Activated CD4-positive, CD25-positive, alpha-beta regulatory T cell (primary cell): ENCODE measurements around the gene CHD9NB.

Experiments used
- DNase-seq, 4 experiments: peaks; one replicate each; lab custom pipeline; 2025; lab: John Stamatoyannopoulos, UW

The CHD9NB gene

DNA sequence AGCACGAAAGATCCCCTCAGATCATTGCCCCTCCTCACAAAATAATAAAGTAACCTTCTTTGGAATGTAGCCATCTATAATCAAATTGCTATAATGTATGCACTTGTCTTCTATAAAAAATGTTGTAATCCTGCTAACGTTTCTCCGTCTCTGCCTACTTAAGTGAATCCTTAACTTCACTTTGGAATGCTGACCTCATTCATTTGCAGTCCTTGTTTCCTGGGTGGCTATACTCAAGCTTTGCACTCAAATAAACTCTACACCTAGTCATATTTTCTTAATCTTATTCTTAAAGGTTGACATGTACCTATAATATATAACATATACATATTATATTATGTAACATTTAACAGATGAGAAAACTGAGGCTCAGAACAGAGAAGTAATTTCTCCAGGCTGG, 22.7 kb downstream of the CHD9NB start:
- no peak for DNase-seq

DNA sequence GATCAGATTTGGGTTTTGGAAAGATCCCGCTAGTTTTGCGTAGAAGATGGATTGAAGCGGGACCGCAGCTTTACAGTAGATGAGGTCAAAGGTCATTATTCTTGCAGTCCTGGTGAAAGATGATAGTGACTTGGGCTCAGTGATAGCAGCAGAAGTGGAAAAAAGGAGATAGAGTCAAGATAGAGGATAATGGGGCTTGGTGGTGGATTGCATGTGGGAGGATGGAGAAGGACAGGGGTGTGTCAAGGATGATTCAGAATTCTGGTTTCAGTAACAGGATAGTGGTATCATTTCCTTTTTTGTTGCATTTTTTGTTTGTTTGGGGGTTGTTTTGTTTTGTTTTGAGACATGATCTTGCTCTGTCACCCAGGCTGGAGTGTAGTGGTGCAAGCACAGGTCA, 28.7 kb downstream of the CHD9NB start:
- no peak for DNase-seq

DNA sequence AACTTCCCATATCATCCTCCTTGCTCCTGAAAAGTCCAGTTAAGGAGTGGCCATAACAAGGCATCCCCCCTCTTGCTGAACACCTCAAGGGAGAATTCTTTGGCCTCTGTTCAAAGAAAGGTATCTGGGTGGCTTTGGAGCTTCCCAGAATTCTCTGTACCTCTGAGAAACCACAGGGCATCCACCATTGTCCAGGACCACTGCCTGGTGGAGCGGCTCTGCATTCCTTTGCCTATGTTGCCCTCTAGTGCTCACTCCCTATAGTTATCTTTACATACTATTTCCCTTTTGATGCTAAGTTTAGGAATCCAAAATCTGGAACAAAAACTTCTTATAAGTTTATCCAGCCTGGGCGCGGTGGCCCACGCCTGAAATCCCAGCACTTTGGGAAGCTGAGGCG, 30.3 kb downstream of the CHD9NB start:
- DNase-seq = no peak

DNA sequence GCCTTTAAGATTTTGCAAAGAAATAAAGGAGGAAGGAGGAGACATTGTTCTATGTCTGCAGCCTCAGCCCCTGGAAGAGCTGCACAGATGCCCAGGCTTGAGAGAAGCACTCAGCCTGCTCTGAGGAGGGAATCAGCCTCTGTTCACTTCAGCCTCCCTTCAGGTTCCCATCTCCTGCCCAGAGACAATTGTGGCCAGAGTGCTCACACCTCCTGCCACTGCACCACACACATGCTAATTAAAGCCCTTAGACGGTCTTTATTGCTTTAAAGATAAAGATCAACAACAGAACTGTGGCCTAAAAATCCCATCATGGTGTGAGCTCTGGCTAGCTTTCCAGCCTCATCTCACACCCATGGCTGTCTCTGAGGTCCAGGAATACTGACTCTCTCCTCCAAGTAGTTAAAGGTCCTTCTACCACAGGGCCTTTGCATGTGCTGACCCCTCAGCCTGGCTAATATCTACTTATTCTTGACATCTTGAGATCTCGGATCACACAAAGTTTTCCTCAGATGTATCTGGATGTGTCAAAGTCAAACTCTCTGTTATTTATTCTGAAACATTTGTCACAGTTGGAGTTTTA, 33.8 kb downstream of the CHD9NB start:
- DNase-seq = no peak

DNA sequence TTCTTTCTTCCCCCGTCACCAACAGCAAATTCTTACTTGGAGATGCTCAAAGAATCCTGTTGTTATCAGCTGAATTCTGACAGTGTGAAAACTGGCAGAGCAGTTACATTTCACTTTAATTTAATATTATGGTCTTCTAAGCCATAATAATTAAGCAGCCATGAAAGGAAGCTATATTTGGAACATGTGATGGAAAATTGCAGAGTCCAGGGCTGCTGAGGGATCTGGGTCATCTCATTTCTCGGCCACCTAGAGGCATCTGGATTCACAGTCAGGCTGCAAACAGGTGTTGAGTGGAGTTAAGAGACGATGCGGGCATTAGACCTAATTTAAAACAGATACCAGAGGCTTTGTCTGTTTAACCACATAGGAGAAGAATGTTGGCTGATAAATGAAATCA, 38.4 kb downstream of the CHD9NB start:
- no peak for DNase-seq

DNA sequence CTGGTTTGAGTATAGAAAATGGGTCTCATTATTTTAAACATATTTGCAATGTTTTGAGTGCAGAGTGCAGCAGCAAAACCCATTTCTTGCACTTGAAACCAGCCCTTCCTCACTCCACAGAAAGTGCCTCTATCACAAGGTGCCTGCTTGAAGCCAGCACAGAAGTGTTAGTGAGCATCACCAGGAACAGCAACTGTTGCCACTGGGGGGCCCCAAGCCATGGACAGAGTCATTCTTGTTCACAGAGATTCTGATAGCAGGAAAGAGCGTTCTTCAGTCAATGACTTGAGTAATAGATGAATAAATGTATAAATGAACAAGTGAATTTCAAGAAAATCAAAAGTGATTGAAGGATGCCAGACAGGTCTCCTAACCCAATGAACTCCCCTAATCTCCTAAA, 45.6 kb downstream of the CHD9NB start:
- no peak for DNase-seq

DNA sequence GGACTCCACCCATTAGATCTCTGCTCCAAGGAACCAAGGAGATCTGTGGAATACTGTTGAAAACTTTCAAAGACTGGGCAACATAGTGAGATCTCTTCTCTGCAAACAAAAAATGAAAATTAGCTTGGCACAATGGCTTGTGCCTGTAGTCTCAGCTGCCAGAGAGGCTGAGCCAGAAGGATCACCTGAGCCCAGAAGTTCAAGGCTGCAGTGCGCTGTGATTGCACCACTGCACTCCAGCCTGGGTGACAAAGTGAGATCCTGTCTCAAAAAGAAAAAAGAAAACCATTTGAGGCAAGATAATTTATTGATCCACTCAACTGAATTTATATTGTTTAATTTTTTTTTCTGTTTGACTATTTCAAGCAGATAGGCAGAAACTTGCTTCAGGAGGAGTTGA, 54.8 kb downstream of the CHD9NB start:
- DNase-seq = no peak

DNA sequence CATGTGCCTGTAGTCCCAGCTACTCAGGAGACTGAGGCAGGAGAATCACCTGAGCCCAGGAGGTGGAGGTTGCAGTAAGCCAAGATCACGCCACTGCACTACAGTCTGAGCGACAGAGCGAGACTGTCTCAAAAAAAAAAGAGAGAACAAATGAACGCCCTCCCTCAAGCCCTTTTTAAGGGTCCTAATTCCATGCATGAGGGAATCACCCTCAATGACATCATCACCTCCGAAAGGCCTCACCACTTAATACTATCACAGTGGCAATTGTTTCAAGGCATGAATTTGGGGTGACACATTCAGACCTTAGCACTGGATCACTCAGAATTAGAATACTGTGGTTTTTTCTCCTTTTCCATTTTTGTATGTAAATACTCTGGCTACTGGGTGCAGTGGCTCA, 57.8 kb downstream of the CHD9NB start:
- no peak for DNase-seq

DNA sequence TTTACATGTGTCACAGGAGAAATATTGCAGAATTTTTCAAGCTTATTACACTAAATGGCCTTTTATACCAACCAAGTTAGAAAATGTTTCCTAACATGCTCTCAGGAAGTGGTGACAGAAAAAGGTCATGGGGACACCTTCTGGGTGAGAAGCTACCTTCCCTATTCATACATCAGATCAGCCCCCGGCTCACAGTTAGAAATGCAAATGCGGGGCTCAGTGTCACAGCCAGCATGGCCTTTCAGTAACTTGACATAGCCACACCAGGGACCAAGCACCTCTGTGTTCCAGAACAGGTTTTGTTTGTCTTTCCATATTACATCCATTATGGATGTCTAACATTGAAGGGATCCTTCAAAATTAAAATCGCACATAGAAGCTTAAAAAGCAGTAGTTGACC, 59.5 kb downstream of the CHD9NB start:
- no peak for DNase-seq

DNA sequence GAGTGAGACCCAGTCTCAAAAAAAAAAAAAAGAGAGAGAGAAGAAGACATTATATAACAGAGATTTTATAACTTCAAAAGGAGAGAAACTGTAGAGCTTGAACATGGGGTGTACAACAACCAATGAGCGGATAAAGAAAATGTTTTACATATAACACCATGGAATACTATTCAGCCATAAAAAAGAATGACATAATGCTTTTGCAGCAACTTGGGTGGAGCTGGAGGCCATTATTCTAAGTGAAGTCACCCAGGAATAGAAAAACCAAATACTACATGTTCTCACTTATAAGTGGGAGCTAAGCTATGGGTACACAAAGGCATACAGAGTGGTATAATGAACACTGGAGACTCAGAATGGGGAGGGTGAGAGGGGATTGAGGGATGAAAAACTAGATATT, 61.1 kb downstream of the CHD9NB start:
- no peak for DNase-seq
